Sigmoid colon (tissue), 4 donors: ENCODE results near the gene NRF1.

Source experiments
- EP300 ChIP-seq, 4 donors: sonication (generic); formaldehyde crosslinking; IDR thresholded peaks; one replicate each; pipeline ENCODE4 v1.6.1; 2017; ENCODE audit warnings: antibody characterized with exemption in 4 of 4
- POLR2A ChIP-seq, 2 donors: fragments of 450-650 bp; IDR thresholded peaks; one replicate each; pipeline ENCODE4 v1.6.1; 2016; ENCODE audit warnings: antibody characterized with exemption in 2 of 2, mild to moderate bottlenecking in 2 of 2, moderate library complexity in 2 of 2
- POLR2AphosphoS5 ChIP-seq, 4 donors: sonication (generic); formaldehyde crosslinking; IDR thresholded peaks; one replicate each; pipeline ENCODE4 v1.6.1; 2017; ENCODE audit warnings: antibody characterized with exemption in 4 of 4
- TF ChIP-seq, protein P1 (sequence below), 4 experiments: fragments of 450-650 bp in 3 of 4; fragments of 200-600 bp in 1 of 4; IDR thresholded peaks; one replicate each; pipeline ENCODE4 v1.5.1; 2016 to 2019; ENCODE audit warnings: antibody characterized with exemption in 4 of 4, mild to moderate bottlenecking in 3 of 4, moderate library complexity in 2 of 4

DNA sequence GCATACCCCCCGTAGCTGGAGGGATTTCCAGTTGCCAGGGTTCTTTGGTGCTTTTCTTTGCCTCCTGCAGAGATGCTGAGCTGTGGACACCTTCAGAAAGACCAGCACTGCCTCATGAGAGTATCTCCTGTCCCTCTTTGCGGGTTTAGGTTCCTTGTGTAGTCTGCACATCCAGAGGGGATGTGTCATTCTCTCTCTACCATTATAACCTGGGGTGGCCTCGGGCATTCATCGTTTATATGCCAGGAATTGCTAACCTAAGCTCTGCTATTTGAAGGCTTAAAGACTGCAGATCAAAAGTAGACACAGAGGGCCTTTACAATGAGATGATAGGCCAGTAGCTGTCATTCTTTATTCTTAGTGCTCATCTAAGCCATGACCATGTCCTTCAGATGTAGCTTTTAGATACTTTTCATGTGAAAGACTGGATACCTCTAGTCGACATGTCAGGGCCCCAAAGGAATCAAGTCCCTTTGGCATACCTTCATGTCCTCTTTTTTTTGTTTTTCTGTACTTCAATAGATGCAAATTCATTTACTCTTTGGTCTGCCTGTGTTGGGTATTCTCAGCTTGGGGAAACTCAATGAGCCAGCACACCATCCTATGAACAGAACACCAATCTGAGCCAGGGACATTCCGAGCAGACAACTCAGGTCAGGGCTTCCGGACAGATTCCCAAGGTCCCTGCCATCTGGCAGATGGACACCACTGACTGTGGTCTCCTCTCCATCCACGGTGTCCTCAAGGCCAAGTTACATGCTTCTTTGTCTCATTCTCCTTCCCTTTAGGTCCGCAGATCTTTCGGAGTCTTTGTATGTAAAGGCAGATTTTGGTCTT, 129.3 kb downstream of the NRF1 start:
- TF ChIP-seq POLR2AphosphoS5 (IDR thresholded peaks at IDR 0.05) (no peak), POLR2A (IDR thresholded peaks at IDR 0.05) (no peak), EP300 (IDR thresholded peaks at IDR 0.05) (no peak)
- TF ChIP-seq, protein P1, sequence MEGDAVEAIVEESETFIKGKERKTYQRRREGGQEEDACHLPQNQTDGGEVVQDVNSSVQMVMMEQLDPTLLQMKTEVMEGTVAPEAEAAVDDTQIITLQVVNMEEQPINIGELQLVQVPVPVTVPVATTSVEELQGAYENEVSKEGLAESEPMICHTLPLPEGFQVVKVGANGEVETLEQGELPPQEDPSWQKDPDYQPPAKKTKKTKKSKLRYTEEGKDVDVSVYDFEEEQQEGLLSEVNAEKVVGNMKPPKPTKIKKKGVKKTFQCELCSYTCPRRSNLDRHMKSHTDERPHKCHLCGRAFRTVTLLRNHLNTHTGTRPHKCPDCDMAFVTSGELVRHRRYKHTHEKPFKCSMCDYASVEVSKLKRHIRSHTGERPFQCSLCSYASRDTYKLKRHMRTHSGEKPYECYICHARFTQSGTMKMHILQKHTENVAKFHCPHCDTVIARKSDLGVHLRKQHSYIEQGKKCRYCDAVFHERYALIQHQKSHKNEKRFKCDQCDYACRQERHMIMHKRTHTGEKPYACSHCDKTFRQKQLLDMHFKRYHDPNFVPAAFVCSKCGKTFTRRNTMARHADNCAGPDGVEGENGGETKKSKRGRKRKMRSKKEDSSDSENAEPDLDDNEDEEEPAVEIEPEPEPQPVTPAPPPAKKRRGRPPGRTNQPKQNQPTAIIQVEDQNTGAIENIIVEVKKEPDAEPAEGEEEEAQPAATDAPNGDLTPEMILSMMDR (IDR thresholded peaks at IDR 0.05): no peak
